Thoracic aorta (tissue), 2 donors: ENCODE measurements around the gene INO80E. TPM values are rescaled to one million over a fixed set of nuclear protein-coding genes. Genes with fewer than 3 reads are reported as not detected.

Experiments used
- ATAC-seq: fragments of 150-250 bp; one replicate; pipeline ENCODE4 v1.8.0; 2017; ENCODE audit warnings: low read depth; ENCODE audit not compliant: insufficient number of reproducible peaks, low FRiP score
- DNase-seq: peaks from one replicate; pipeline ENCODE4 v3.0.0-alpha.2; 2020; ENCODE audit warnings: low spot score
- H3K27ac ChIP-seq, 2 donors: fragments of 200-600 bp; sonication (generic); 1 replicate in 1 of 2; 2 replicates in 1 of 2; pipeline ENCODE4 v1.5.1; 2016; ENCODE audit warnings: mild to moderate bottlenecking in 2 of 2, moderate library complexity in 2 of 2
- H3K27me3 ChIP-seq: fragments of 200-600 bp; sonication (generic); replicated peaks from 2 replicates; pipeline ENCODE4 v1.6.0; 2016; ENCODE audit warnings: mild to moderate bottlenecking; ENCODE audit not compliant: insufficient read depth
- H3K36me3 ChIP-seq: fragments of 200-600 bp; sonication (generic); one replicate; pipeline ENCODE4 v1.5.1; 2016
- H3K4me1 ChIP-seq, 2 donors: fragments of 200-600 bp; sonication (generic); 1 replicate in 1 of 2; 2 replicates in 1 of 2; pipeline versions ENCODE4 v1.5.1 to v1.6.0; 2016; ENCODE audit warnings: low read depth in 2 of 2, mild to moderate bottlenecking in 1 of 2; ENCODE audit not compliant: control insufficient read depth in 1 of 2
- H3K4me3 ChIP-seq: fragments of 200-600 bp; sonication (generic); 2 replicates; pipeline ENCODE4 v1.5.1; 2016; ENCODE audit warnings: mild to moderate bottlenecking
- H3K9me3 ChIP-seq: fragments of 200-600 bp; sonication (generic); 2 replicates; pipeline ENCODE4 v1.5.1; 2016
- total RNA-seq, 2 donors: library from RNA; depleted of rRNA; stranded (reverse); fragments of >200 nt; gene quantifications; one replicate each; pipeline versions ENCODE4 v1.1.0 to v1.2.3, GENCODE V29; 2016
- TF ChIP-seq, protein P1 (sequence below): fragments of 200-600 bp; sonication (generic); IDR thresholded peaks from one replicate; pipeline ENCODE4 v1.5.1; 2019; ENCODE audit warnings: antibody characterized with exemption

Gene INO80E
- total RNA-seq, 2 donors from 2014 or later, result 67.4 to 81.8 TPM

DNA sequence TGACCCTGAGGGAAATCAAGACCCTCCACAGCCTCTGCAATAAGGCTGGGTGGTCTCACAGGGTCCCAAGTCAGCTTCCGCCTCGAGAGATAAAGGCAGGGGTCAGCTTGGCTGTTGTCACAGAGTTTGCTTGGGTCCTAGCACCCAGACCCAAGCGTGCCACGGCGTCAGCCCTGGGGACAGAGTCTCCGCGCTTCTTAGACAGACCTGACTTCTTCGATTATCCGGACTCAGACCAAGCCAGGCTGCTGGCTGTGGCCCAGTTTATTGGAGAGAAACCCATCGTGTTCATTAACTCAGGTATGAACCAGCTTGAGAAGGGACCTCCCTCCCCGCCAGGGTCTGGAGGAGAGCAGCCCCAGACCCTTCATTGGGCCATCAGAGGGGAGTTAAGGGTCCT is 27.5 kb downstream of the INO80E start:
- Histone ChIP-seq H3K36me3 (no peaks in the 10 kb centered on the region), H3K27ac (no peak overlapping the region), H3K27me3 (no peaks in the 10 kb centered on the region), H3K4me1 (peaks cover 2 to 10% of the 10 kb centered on the region in 2 donors), H3K4me3 (no peak overlapping the region), H3K9me3 (no peaks in the 10 kb centered on the region)
- TF ChIP-seq, protein P1, sequence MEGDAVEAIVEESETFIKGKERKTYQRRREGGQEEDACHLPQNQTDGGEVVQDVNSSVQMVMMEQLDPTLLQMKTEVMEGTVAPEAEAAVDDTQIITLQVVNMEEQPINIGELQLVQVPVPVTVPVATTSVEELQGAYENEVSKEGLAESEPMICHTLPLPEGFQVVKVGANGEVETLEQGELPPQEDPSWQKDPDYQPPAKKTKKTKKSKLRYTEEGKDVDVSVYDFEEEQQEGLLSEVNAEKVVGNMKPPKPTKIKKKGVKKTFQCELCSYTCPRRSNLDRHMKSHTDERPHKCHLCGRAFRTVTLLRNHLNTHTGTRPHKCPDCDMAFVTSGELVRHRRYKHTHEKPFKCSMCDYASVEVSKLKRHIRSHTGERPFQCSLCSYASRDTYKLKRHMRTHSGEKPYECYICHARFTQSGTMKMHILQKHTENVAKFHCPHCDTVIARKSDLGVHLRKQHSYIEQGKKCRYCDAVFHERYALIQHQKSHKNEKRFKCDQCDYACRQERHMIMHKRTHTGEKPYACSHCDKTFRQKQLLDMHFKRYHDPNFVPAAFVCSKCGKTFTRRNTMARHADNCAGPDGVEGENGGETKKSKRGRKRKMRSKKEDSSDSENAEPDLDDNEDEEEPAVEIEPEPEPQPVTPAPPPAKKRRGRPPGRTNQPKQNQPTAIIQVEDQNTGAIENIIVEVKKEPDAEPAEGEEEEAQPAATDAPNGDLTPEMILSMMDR, result no peak
- DNase-seq (no peak), ATAC-seq (no peak)

DNA sequence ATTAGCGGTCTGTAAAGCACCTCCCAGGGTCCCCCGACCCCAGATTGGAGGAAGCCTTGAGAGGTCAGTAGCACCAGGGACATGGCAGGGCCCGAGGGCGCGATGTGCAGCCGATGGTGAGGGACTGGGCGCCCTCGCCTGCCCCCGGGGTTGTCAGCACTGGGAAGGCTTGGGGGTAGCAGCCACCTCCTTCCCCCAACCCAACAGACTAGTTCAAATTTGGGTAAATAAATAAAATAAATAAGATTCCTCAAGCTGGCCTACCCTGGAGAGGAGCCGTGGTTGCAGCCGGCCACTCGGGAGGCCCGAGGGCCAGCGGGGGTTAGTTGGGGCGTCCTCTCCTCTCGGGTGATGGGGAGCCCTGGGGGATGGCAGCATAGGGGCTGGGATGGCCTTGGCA is 28.4 kb downstream of the INO80E start:
- H3K27ac ChIP-seq, result no peak overlapping the region
- H3K36me3 ChIP-seq, result no peaks in the 10 kb centered on the region
- no peaks in the 10 kb centered on the region for H3K27me3 ChIP-seq
- peaks cover 2 to 10% of the 10 kb centered on the region in 2 donors for H3K4me1 ChIP-seq
- no peak overlapping the region for H3K4me3 ChIP-seq
- ATAC-seq, result no peak
- TF ChIP-seq, protein P1, result no peak
- no peak for DNase-seq
- H3K9me3 ChIP-seq, result no peaks in the 10 kb centered on the region

DNA sequence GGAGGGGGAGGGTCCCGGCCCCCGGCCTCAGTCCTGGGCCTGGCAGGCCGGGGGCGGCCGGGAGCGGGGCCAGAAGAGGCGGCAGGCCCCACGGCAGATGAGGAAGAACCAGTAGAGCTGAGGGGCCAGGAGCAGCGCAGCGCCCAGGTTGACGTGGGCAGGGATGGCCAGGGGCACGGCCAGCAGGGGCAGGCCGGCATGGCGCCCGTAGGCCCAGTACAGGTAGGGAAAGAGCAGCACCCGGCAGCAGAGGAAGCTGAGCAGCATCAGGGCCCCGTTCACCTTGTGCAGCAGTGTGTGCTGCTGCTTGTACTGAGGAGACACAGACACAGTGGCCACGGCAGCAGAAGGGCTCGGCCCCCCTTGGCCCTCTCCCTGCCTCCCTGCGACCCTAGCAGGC is 29.1 kb downstream of the INO80E start:
- no peak for ATAC-seq
- no peaks in the 10 kb centered on the region for H3K27me3 ChIP-seq

DNA sequence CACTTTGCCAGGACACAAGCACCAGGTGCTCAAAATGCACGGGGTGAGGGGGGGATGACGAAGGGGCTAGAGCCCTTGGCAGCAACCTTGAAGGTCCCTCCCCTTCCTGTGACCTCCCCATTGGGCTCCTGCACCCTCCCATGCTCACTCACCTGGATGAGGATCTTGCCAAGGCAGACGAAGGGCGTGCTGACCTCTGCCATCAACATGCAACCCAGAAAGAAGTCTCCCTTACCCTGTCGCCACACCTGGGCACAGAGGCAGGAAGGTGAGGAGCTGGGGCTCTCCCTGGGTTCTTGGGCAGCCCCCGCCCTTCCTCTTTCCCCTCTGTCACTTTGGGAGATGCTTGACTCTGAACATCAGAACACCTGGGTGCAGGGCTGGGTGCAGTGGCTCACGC is 29.5 kb downstream of the INO80E start:
- no peaks in the 10 kb centered on the region for H3K27me3 ChIP-seq
- no peaks in the 10 kb centered on the region for H3K36me3 ChIP-seq
- peaks cover 2 to 10% of the 10 kb centered on the region in 2 donors for H3K4me1 ChIP-seq
- DNase-seq, result no peak
- no peak for ATAC-seq
- no peak overlapping the region for H3K4me3 ChIP-seq
- no peaks in the 10 kb centered on the region for H3K9me3 ChIP-seq
- TF ChIP-seq, protein P1, result no peak
- H3K27ac ChIP-seq, result no peak overlapping the region

More for the DNA sequence above, 29.1 kb downstream of the INO80E start:
- DNase-seq, result no peak
- Histone ChIP-seq H3K9me3 (no peaks in the 10 kb centered on the region), H3K27ac (no peak overlapping the region), H3K4me3 (no peak overlapping the region), H3K4me1 (peaks cover 2 to 10% of the 10 kb centered on the region in 2 donors), H3K36me3 (no peaks in the 10 kb centered on the region)
- TF ChIP-seq, protein P1, result no peak

DNA sequence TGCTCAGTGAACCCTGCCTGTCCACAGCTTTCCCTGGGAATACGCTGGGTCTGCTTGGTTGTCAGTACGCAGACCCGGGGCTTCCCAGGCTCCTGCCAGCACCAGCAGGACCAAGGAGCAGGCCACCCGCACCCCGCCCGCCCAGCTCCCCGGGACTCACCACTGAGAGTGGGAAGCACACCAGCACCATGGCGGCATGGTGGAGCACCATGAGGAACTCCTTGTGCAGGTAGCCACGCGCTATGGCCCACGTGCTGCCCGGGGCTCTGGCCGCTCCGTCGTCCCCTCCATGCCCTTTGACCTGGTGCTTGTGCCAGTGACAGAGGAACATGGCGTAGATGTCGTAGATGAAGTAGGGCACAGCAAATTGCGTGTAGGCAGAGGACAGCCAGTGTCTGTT is 30.4 kb downstream of the INO80E start:
- no peaks in the 10 kb centered on the region for H3K36me3 ChIP-seq
- DNase-seq (no peak), ATAC-seq (no peak)
- H3K9me3 ChIP-seq, result no peaks in the 10 kb centered on the region
- H3K27me3 ChIP-seq, result peaks cover 5% of the 10 kb centered on the region
- TF ChIP-seq, protein P1, result no peak
- H3K4me1 ChIP-seq, result peaks cover 5 to 10% of the 10 kb centered on the region in 2 donors
- H3K27ac ChIP-seq, result no peak overlapping the region
- no peak overlapping the region for H3K4me3 ChIP-seq
